Measurements from ENCODE around the gene ACTR1A. TPM values are rescaled to one million over a fixed set of nuclear protein-coding genes. Genes with fewer than 3 reads are reported as not detected.

The ACTR1A gene
- total and polyA plus RNA-seq, 12 donors = 90.1 to 138 (median 110) TPM

DNA sequence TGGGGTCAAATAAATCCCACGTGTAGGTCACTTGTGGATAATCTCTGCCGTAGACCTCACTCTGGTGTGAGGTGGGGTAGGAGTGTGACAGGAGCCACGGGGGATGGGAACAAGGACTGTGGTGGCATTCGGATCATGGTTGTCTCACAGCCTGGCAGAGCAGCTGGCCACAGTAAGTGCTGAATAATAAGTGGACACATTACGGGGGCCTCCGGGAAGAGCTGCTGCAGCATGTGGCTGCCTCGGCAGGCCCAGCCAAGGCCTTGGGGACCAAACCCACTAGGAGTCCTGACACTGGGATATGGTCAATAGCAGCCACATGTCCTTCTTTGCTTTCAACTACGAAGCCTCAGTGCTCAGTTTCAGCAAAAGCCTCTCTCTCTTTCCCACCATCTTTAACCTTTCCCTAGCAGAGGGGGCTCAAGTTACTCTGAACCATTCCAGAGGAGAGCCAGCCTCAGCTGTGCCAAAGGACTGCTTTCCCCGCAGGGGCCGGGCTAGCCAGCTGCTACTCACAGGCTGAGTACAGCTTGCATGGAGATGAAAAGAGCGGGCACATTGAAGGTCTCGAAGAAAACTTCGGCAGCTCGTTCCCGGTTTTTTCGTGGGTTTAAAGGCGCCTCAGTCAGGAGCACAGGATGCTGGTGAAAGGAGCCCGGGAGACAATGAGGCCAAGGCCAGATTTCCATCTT, 17.3 kb downstream of the ACTR1A start:
- TF ChIP-seq, protein P1, sequence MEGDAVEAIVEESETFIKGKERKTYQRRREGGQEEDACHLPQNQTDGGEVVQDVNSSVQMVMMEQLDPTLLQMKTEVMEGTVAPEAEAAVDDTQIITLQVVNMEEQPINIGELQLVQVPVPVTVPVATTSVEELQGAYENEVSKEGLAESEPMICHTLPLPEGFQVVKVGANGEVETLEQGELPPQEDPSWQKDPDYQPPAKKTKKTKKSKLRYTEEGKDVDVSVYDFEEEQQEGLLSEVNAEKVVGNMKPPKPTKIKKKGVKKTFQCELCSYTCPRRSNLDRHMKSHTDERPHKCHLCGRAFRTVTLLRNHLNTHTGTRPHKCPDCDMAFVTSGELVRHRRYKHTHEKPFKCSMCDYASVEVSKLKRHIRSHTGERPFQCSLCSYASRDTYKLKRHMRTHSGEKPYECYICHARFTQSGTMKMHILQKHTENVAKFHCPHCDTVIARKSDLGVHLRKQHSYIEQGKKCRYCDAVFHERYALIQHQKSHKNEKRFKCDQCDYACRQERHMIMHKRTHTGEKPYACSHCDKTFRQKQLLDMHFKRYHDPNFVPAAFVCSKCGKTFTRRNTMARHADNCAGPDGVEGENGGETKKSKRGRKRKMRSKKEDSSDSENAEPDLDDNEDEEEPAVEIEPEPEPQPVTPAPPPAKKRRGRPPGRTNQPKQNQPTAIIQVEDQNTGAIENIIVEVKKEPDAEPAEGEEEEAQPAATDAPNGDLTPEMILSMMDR (IDR thresholded peaks at IDR 0.05) = no peak
- Histone ChIP-seq H3K27ac (no peak overlapping the region), H3K27me3 (no peaks in the 10 kb centered on the region), H3K9me3 (no peaks in the 10 kb centered on the region), H3K4me1 (peaks cover 0 to 3% (median 0%) of the 10 kb centered on the region in 9 donors), H3K36me3 (peaks cover 14 to 100% (median 90%) of the 10 kb centered on the region in 9 donors), H3K4me3 (no peak overlapping the region)
- WGBS, 2 donors = 86 to 87% methylated on average over 18 of the region's 18 CpGs
- DNase-seq = no peak
- no peak for ATAC-seq
- intact Hi-C loops (cut with DNase I) = no loop called here

DNA sequence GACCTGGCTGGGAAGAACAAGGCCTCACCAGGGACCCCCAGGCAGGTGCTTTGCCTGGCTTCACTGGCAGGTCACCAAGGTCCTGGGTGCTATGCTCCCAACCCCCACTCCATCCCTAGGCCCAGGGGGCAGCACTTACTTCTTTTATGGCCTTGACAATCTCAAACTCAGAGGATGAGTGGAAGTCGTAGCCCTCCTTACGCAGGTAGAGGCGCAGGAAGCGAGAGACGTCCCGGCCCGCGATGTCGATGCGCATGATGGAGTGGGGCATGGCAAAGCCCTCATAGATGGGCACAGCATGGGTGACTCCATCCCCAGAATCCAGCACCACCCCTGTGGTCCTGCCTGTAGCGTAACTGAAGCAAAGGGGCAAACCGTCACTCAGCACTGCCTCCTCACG, 18.5 kb downstream of the ACTR1A start:
- H3K27ac ChIP-seq = no peak overlapping the region
- WGBS, 2 donors = 93 to 96% methylated on average over 13 of the region's 13 CpGs
- intact Hi-C loops (cut with DNase I) = no loop called here
- H3K9me3 ChIP-seq = no peaks in the 10 kb centered on the region
- H3K4me3 ChIP-seq = no peak overlapping the region
- ATAC-seq = no peak
- TF ChIP-seq, protein P1 (IDR thresholded peaks at IDR 0.05) = no peak
- H3K27me3 ChIP-seq = no peaks in the 10 kb centered on the region
- H3K36me3 ChIP-seq = peaks cover 14 to 100% (median 92%) of the 10 kb centered on the region in 9 donors
- no peak for DNase-seq
- peaks cover 4 to 15% (median 9%) of the 10 kb centered on the region in 9 donors for H3K4me1 ChIP-seq

DNA sequence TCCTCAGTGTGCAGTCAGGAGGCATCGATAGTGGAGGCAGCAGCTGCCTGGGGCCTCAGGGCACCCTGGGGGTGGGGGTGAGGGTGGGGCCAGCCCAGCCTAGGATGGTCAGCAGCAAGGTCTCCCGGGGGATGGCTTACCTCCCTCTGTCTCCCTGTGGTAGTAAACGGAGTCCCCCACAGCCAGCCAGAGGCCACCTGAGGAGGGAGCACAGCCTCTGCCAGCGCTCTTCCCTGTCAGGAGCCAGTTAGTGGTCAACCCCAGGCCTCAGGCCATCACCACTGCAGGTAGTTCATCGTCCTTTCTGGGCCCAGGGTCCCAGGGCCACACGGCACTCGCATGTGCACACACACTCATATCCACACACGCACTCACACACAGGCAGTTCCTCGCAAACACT, 22.1 kb downstream of the ACTR1A start:
- TF ChIP-seq, protein P1 (IDR thresholded peaks at IDR 0.05) = no peak
- Histone ChIP-seq H3K27me3 (no peaks in the 10 kb centered on the region), H3K27ac (peak overlapping the region in 1 of 10 donors; percentile 77), H3K36me3 (peaks cover 9 to 81% (median 56%) of the 10 kb centered on the region in 9 donors), H3K4me3 (no peak overlapping the region), H3K9me3 (no peaks in the 10 kb centered on the region), H3K4me1 (peaks cover 4 to 16% (median 11%) of the 10 kb centered on the region in 9 donors)
- WGBS, 2 donors = 90 to 91% methylated on average over 9 of the region's 9 CpGs
- DNase-seq = no peak
- no peak for ATAC-seq
- intact Hi-C loops (cut with DNase I) = no loop called here

DNA sequence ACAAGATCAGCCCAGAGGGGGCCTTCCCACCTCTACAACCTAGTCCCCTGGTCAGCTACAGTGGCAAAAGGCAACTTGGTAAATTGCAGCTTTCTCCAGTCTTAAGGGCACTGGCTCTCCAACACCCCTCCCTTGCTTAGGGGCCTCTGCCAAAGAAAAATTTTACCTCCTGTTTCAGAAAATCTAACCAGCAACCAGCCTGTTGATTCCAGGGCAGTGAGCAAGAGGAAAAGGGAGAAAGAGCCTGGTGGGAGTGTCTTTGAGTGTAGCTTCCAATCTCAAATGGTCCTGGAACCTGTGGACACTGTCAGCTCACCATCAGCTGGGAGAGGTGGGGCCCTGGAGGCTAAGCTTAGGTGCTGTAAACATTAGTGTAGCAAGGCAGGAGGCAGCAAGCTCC, 22.9 kb downstream of the ACTR1A start:
- peaks cover 4 to 16% (median 11%) of the 10 kb centered on the region in 9 donors for H3K4me1 ChIP-seq
- TF ChIP-seq, protein P1 (IDR thresholded peaks at IDR 0.05) = no peak
- intact Hi-C loops (cut with DNase I) = loop anchor here in 6 of 10 donors (2.0 to 10.0 kb wide), 6 partner anchors 55 to 245 kb away; partner anchors contain the start of genes NFKB2 (in 4 of the 6) and FBXL15 (in 1 of the 6)
- no peak for DNase-seq
- no peaks in the 10 kb centered on the region for H3K27me3 ChIP-seq
- peak in 1 of 8 donors; percentile 2 for ATAC-seq
- peak overlapping the region in 9 of 10 donors; percentile 27 to 82 (median 75) for H3K27ac ChIP-seq
- H3K36me3 ChIP-seq = peaks cover 9 to 74% (median 48%) of the 10 kb centered on the region in 9 donors
- no peaks in the 10 kb centered on the region for H3K9me3 ChIP-seq
- no peak overlapping the region for H3K4me3 ChIP-seq
